Ishikawa (cell line): ENCODE measurements around the gene WDR11.

ENCODE experiments used
- CEBPB ChIP-seq: IDR thresholded peaks from 2 replicates; pipeline ENCODE4 v1.6.1; 2012
- CREB1 ChIP-seq: IDR thresholded peaks from 2 replicates; pipeline ENCODE4 v1.6.1; 2012; ENCODE audit warnings: low read depth
- EGR1 ChIP-seq: IDR thresholded peaks from 2 replicates; pipeline ENCODE4 v1.6.1; 2012
- EP300 ChIP-seq: IDR thresholded peaks from 2 replicates; pipeline ENCODE4 v1.6.1; 2012; ENCODE audit warnings: borderline replicate concordance
- FOXM1 ChIP-seq: IDR thresholded peaks from 2 replicates; pipeline ENCODE4 v1.6.1; 2012; ENCODE audit warnings: low read depth, borderline replicate concordance
- NFIC ChIP-seq: IDR thresholded peaks from 2 replicates; pipeline ENCODE4 v1.6.1; 2012
- RAD21 ChIP-seq: IDR thresholded peaks from 2 replicates; pipeline ENCODE4 v1.6.1; 2012; ENCODE audit warnings: low read depth
- TAF1 ChIP-seq: IDR thresholded peaks from 2 replicates; pipeline ENCODE4 v1.6.1; 2012; ENCODE audit warnings: low read depth, mild to moderate bottlenecking
- TCF12 ChIP-seq: IDR thresholded peaks from 2 replicates; pipeline ENCODE4 v1.6.1; 2012; ENCODE audit warnings: low read depth
- TEAD4 ChIP-seq: IDR thresholded peaks from 2 replicates; pipeline ENCODE4 v1.6.1; 2012
- YY1 ChIP-seq: IDR thresholded peaks from 2 replicates; pipeline ENCODE4 v1.6.1; 2012; ENCODE audit warnings: low read depth
- ZBTB7A ChIP-seq: IDR thresholded peaks from 2 replicates; pipeline ENCODE4 v1.6.1; 2012; ENCODE audit warnings: low read depth
- TF ChIP-seq, protein P1 (sequence below): IDR thresholded peaks from 2 replicates; pipeline ENCODE4 v1.6.1; 2012
- TF ChIP-seq, protein P2 (sequence below): IDR thresholded peaks from 2 replicates; pipeline ENCODE4 v1.6.1; 2012
- TF ChIP-seq, protein P3 (sequence below): IDR thresholded peaks from 2 replicates; pipeline ENCODE4 v1.6.1; 2012; ENCODE audit warnings: low read depth, mild to moderate bottlenecking

WDR11 gene

DNA sequence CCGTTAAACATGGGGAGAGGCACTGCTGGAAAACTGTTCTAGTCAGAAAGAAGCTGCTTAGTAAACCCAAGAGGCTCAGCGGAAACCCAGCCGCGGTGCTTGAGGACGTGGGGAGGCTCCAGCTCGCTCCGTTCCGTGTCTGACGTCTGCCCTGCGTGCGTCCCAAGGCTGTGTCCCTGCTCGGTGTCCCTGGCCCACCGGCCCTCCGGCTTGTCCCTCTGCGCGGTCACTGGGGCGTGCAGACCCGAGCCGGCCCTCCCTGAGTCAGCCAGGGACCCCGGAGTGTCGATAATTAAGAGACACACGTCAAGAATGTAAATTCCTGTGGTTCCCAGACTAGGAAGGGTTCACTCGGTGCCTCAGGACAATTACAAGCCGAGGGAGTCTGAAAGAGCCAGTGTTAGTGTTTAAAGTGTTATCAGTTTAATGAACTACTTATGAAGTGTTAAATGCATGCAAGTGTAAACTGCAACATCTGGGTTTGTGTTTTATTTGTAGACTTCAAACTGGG lies 98.9 kb downstream of the WDR11 start:
- no peak for TF ChIP-seq ZBTB7A
- TF ChIP-seq NFIC, result no peak

DNA sequence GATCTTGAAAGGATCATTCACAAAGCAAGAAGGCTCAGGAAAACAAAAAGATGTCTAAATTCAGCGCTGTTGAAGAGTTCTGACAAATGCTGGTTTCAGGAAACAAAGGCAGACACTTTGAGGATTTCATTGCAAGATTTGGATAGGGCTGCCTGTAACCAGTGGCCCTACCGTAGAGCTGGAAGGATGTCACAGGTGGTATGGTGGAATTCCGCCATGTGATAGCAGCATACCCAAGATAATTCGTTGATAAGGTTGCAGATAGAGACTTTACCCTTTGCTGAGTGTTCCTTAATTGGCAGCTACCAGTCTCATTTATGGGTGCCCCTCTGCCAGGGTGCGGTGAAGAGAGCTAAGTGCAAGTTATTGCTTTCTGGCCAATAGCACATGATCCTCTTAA lies 100.1 kb downstream of the WDR11 start:
- TF ChIP-seq, protein P1, sequence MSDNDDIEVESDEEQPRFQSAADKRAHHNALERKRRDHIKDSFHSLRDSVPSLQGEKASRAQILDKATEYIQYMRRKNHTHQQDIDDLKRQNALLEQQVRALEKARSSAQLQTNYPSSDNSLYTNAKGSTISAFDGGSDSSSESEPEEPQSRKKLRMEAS, result no peak
- no peak for TF ChIP-seq EGR1
- TF ChIP-seq, protein P2, sequence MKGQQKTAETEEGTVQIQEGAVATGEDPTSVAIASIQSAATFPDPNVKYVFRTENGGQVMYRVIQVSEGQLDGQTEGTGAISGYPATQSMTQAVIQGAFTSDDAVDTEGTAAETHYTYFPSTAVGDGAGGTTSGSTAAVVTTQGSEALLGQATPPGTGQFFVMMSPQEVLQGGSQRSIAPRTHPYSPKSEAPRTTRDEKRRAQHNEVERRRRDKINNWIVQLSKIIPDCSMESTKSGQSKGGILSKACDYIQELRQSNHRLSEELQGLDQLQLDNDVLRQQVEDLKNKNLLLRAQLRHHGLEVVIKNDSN, result no peak
- TF ChIP-seq, protein P3, sequence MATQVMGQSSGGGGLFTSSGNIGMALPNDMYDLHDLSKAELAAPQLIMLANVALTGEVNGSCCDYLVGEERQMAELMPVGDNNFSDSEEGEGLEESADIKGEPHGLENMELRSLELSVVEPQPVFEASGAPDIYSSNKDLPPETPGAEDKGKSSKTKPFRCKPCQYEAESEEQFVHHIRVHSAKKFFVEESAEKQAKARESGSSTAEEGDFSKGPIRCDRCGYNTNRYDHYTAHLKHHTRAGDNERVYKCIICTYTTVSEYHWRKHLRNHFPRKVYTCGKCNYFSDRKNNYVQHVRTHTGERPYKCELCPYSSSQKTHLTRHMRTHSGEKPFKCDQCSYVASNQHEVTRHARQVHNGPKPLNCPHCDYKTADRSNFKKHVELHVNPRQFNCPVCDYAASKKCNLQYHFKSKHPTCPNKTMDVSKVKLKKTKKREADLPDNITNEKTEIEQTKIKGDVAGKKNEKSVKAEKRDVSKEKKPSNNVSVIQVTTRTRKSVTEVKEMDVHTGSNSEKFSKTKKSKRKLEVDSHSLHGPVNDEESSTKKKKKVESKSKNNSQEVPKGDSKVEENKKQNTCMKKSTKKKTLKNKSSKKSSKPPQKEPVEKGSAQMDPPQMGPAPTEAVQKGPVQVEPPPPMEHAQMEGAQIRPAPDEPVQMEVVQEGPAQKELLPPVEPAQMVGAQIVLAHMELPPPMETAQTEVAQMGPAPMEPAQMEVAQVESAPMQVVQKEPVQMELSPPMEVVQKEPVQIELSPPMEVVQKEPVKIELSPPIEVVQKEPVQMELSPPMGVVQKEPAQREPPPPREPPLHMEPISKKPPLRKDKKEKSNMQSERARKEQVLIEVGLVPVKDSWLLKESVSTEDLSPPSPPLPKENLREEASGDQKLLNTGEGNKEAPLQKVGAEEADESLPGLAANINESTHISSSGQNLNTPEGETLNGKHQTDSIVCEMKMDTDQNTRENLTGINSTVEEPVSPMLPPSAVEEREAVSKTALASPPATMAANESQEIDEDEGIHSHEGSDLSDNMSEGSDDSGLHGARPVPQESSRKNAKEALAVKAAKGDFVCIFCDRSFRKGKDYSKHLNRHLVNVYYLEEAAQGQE, result no peak
- no peak for TF ChIP-seq NFIC
- TF ChIP-seq TEAD4, result no peak
- TF ChIP-seq YY1, result no peak
- no peak for TF ChIP-seq RAD21
- no peak for TF ChIP-seq FOXM1
- no peak for TF ChIP-seq TCF12
- TF ChIP-seq ZBTB7A, result no peak
- no peak for TF ChIP-seq TAF1
- no peak for TF ChIP-seq EP300
- no peak for TF ChIP-seq CEBPB
- TF ChIP-seq CREB1, result no peak

DNA sequence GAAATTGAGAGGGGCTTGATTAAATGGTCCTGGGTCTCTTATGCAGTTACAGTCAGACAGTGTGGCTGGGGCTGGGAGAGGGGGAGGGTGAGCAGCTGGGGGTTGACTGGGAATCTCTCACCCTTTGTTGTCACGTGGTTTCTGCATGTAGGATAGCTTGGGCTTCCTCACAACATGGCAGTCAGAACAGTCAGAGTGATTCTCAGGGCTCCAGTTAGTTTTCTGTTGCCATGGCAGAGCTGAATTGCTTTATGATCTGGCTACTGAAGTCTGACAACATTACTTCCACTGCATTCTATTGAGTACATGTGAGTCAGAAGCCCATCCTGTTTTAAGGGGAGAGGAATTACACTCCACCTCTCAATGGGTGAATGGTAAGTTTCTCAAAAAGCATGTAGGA lies 102.7 kb downstream of the WDR11 start:
- TF ChIP-seq YY1 (0 out of 2 replicates have a peak, but pooled peaks have one; percentile 28), RAD21 (no peak)
